CD8-positive, alpha-beta memory T cell (primary cell): ENCODE results near the gene PRKCZ. TPM values are rescaled to one million over a fixed set of nuclear protein-coding genes. Genes with fewer than 3 reads are reported as not detected.

Experiments used
- CTCF ChIA-PET: fragments of 350-600 bp; sonication (Branson Sonifier 250); formaldehyde crosslinking; loops from one replicate; lab custom pipeline; 2021; ENCODE audit warnings: antibody characterized with exemption; lab: Charles Lee
- POLR2A ChIA-PET: fragments of 350-600 bp; sonication (Branson Sonifier 250); formaldehyde crosslinking; loops from one replicate; lab custom pipeline; 2021; ENCODE audit warnings: antibody characterized with exemption; lab: Charles Lee
- DNase-seq, 5 donors: peaks; one replicate each; pipeline versions ENCODE4 v3.0.0 to v3.0.0-alpha.2; 2020 to 2022; ENCODE audit warnings: mixed read lengths in 1 of 5
- H3K27ac ChIP-seq: one replicate; pipeline ENCODE4 v1.7.0; 2013; ENCODE audit warnings: low read depth, mild to moderate bottlenecking, low read length, moderate library complexity
- H3K27me3 ChIP-seq: 2 replicates; pipeline ENCODE4 v1.7.0; 2013; ENCODE audit warnings: low read length, mild to moderate bottlenecking; ENCODE audit not compliant: insufficient read depth, poor library complexity, severe bottlenecking
- H3K36me3 ChIP-seq: 2 replicates; pipeline ENCODE4 v1.7.0; 2013; ENCODE audit warnings: mild to moderate bottlenecking, low read length, moderate library complexity; ENCODE audit not compliant: insufficient read depth
- H3K4me1 ChIP-seq: 2 replicates; pipeline ENCODE4 v1.7.0; 2013; ENCODE audit warnings: mild to moderate bottlenecking, low read length, moderate library complexity; ENCODE audit not compliant: insufficient read depth
- H3K4me3 ChIP-seq: 2 replicates; pipeline ENCODE4 v1.7.0; 2013; ENCODE audit warnings: mild to moderate bottlenecking, low read length
- H3K9me3 ChIP-seq: 2 replicates; pipeline ENCODE4 v1.7.0; 2013; ENCODE audit warnings: mild to moderate bottlenecking, low read length
- H3K27ac Mint-ChIP-seq, 8 donors: one replicate each; pipeline ENCODE4 v1.8.0; 2020 to 2021; ENCODE audit warnings: mixed read lengths in 8 of 8, mild to moderate bottlenecking in 6 of 8, inconsistent platforms in 3 of 8, moderate library complexity in 3 of 8
- H3K27me3 Mint-ChIP-seq, 2 donors: one replicate each; pipeline ENCODE4 v1.8.0; 2020 to 2021; ENCODE audit warnings: mixed read lengths in 2 of 2, mild to moderate bottlenecking in 1 of 2, moderate library complexity in 1 of 2
- H3K36me3 Mint-ChIP-seq, 3 donors: one replicate each; pipeline ENCODE4 v1.8.0; 2020 to 2021; ENCODE audit warnings: mixed read lengths in 3 of 3, inconsistent platforms in 1 of 3, mild to moderate bottlenecking in 1 of 3
- H3K4me1 Mint-ChIP-seq, 3 donors: one replicate each; pipeline ENCODE4 v1.8.0; 2020 to 2021; ENCODE audit warnings: mixed read lengths in 3 of 3, inconsistent platforms in 1 of 3, mild to moderate bottlenecking in 1 of 3
- H3K4me3 Mint-ChIP-seq, 7 donors: one replicate each; pipeline ENCODE4 v1.8.0; 2020 to 2021; ENCODE audit warnings: mixed read lengths in 7 of 7, mild to moderate bottlenecking in 6 of 7, moderate library complexity in 4 of 7, inconsistent platforms in 2 of 7
- H3K9me3 Mint-ChIP-seq, 5 donors: one replicate each; pipeline ENCODE4 v1.8.0; 2020 to 2022; ENCODE audit warnings: mixed read lengths in 5 of 5, mild to moderate bottlenecking in 3 of 5, moderate library complexity in 2 of 5, inconsistent platforms in 1 of 5
- polyA plus RNA-seq: library from polyadenylated mRNA; unstranded; fragments of 300-500 nt; fragmentation: Illumina TruSeq; gene quantifications from one replicate; pipeline ENCODE4 v1.2.3, GENCODE V29; 2021
- total RNA-seq, 2 experiments: library from RNA; stranded (reverse); gene quantifications; one replicate each; pipeline ENCODE4 v1.2.3, GENCODE V29; 2021

PRKCZ gene
- total and polyA plus RNA-seq, 3 experiments from 2014 or later = 13.8 to 17.4 (median 15.4) TPM

DNA sequence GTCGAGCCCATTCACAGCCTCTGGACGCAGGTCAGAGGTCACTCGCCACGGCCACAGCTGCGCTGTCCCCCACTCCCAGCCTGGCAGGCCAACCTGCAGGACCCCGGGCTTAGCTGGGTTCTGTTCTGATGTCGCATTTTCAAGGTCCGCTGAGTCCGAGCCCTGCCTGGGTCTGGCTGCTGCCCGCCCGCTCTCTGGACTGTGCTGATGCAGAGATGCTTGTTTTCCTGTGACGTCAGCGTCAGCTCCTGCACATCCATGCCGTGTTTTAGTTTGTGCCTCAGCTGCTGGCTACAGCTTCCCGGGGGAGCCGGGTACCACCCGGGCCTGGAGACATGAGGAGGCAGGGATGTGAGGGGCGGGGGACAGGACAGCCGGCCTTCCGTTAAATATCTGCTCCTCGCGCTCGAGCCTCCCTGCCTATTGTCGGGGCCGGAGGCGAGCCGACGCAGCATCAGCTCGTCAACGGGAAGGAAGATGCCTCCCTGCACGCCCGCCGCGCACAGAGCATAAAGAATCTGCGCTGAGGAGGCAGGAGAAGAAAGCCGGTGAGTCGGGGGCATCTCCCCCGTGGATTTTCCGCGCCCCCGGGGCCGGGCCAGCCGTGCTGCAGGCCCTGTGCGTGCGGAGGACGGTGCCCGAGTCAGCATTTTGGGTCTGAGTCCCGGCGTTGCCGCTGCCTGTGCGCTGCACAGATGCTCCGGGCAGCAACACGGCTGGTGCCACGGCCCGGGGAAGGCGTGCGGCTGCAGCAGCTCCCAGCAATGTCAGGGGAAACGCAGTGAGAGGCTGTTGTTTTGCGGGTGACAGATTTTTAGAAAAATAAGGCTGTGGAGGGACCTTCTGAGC is 23.4 kb downstream of the PRKCZ start:
- Histone ChIP-seq H3K27ac (no peak overlapping the region), H3K4me3 (no peak overlapping the region), H3K36me3 (no peaks in the 10 kb centered on the region), H3K9me3 (peaks cover 10% of the 10 kb centered on the region), H3K27me3 (no peaks in the 10 kb centered on the region), H3K4me1 (no peaks in the 10 kb centered on the region)
- CTCF ChIA-PET = no interaction called here
- H3K27me3 Mint-ChIP-seq = no peaks in the 10 kb centered on the region
- H3K4me1 Mint-ChIP-seq = peaks cover 2 to 10% (median 9%) of the 10 kb centered on the region in 3 donors
- POLR2A ChIA-PET = no interaction called here
- DNase-seq = no peak
- H3K27ac Mint-ChIP-seq = no peak overlapping the region
- H3K4me3 Mint-ChIP-seq = no peak overlapping the region
- peaks cover 14 to 19% (median 18%) of the 10 kb centered on the region in 5 donors for H3K9me3 Mint-ChIP-seq
- peaks cover 17 to 42% (median 24%) of the 10 kb centered on the region in 3 donors for H3K36me3 Mint-ChIP-seq

DNA sequence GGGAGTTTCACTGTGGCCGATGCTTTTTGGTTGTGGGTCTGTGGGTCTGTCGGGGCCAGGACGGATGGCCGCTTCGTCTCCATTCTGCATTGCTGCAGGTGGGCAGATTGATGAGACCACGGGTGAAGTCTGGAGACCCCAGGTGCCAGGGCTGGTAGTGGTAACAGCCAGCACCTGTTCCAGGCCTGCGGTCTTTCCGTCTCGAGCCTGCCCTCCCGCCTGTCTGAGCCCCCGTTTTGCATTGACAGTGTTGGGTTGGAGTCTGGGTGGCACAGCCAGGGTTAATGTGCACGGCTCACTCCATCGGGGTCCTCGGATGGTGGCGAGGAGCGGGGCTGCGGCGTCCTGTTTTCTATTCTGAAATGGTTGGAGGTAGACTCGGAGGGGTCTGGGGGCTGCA is 24.2 kb downstream of the PRKCZ start:
- no peaks in the 10 kb centered on the region for H3K27me3 Mint-ChIP-seq
- ChIA-PET CTCF (interaction anchor here (0.9 kb wide), 1 partner anchor 30 kb away, joined by 3 read pairs; no protein-coding TSS in a partner anchor), POLR2A (no interaction called here)
- Histone ChIP-seq H3K36me3 (no peaks in the 10 kb centered on the region), H3K4me1 (no peaks in the 10 kb centered on the region), H3K4me3 (no peak overlapping the region), H3K27me3 (no peaks in the 10 kb centered on the region), H3K27ac (no peak overlapping the region), H3K9me3 (peaks cover 11% of the 10 kb centered on the region)
- no peak for DNase-seq
- no peak overlapping the region for H3K4me3 Mint-ChIP-seq
- peaks cover 2 to 10% (median 9%) of the 10 kb centered on the region in 3 donors for H3K4me1 Mint-ChIP-seq
- peaks cover 18 to 24% (median 20%) of the 10 kb centered on the region in 5 donors for H3K9me3 Mint-ChIP-seq
- H3K27ac Mint-ChIP-seq = peak overlapping the region in 1 of 8 donors; percentile 42
- H3K36me3 Mint-ChIP-seq = peaks cover 17 to 39% (median 26%) of the 10 kb centered on the region in 3 donors

DNA sequence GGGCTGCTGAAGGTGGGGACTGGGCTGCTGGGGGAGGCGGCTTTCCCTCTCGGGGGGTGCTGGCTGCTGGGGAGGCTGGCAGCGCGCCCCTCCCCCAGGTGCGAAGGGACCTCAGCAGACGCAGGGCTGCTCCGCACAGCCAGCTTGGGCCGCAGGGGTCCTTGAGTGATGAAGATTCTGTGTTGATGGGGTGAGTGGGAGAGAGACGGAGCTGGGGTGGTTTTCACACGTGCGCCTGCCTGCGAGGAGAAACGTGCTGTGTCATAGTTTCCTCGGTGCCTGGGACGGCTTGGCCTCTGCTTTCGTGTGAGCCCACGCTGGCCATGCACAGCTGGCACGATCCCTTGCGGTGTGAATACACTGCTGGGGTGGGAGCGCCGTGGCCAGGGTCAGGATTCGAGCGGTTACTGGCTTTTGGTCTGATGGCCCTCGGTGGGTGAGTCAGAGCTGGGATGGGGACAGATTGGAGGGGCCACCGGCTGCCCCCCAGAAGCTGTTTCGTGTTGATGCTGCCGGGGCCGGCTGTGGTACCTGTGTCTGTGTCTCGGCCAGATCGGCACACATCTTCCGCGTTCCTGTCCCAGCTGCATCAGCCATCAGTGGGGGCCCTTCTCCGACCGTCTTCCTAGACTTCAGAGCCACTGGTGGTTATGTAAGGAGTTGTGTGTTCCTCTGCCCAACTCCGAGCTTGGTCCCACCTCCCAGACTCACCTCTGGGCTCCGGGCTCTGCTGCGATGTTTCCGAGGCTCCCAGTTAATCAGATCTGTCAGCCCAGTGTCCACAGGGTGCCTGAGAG is 24.9 kb downstream of the PRKCZ start:
- H3K9me3 ChIP-seq = peaks cover 11% of the 10 kb centered on the region
- H3K36me3 Mint-ChIP-seq = peaks cover 19 to 39% (median 29%) of the 10 kb centered on the region in 3 donors
- no peak overlapping the region for H3K27ac ChIP-seq
- no peaks in the 10 kb centered on the region for H3K27me3 Mint-ChIP-seq
- H3K27me3 ChIP-seq = no peaks in the 10 kb centered on the region
- peak overlapping the region in 2 of 8 donors; percentile 29 for H3K27ac Mint-ChIP-seq
- no peaks in the 10 kb centered on the region for H3K4me1 ChIP-seq
- ChIA-PET POLR2A (no interaction called here), CTCF (interaction anchor here (0.9 kb wide), 1 partner anchor 30 kb away, joined by 3 read pairs; no protein-coding TSS in a partner anchor)
- H3K4me1 Mint-ChIP-seq = peaks cover 3 to 12% (median 9%) of the 10 kb centered on the region in 3 donors
- DNase-seq = no peak
- H3K36me3 ChIP-seq = no peaks in the 10 kb centered on the region
- no peak overlapping the region for H3K4me3 ChIP-seq
- H3K4me3 Mint-ChIP-seq = no peak overlapping the region
- H3K9me3 Mint-ChIP-seq = peaks cover 18 to 25% (median 20%) of the 10 kb centered on the region in 5 donors

DNA sequence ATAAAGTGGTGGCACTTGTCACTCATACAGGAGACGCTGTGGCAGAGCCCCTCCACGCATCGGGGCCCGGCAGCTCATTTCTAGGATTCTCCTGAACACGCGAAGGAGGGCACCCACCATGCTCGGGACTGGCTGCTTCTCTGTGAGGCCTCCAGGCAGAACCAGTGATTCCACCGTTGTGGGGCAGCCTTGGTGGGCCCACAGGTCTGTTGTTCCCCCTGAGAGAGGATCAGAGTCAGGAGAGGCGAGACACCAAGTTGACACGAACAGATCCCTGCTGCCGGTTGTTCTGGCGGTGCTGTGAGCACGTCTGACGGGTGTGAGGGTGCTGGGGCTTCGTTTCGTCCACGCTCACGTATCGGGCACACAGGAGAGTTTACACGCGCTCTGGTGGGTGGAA is 26.6 kb downstream of the PRKCZ start:
- no peaks in the 10 kb centered on the region for H3K27me3 Mint-ChIP-seq
- Histone ChIP-seq H3K27ac (no peak overlapping the region), H3K9me3 (peaks cover 11% of the 10 kb centered on the region), H3K4me1 (no peaks in the 10 kb centered on the region), H3K36me3 (no peaks in the 10 kb centered on the region), H3K4me3 (no peak overlapping the region), H3K27me3 (no peaks in the 10 kb centered on the region)
- H3K36me3 Mint-ChIP-seq = peaks cover 19 to 42% (median 30%) of the 10 kb centered on the region in 3 donors
- no peak overlapping the region for H3K27ac Mint-ChIP-seq
- ChIA-PET POLR2A (no interaction called here), CTCF (no interaction called here)
- H3K4me3 Mint-ChIP-seq = no peak overlapping the region
- H3K9me3 Mint-ChIP-seq = peaks cover 18 to 27% (median 20%) of the 10 kb centered on the region in 5 donors
- no peak for DNase-seq
- peaks cover 5 to 16% (median 9%) of the 10 kb centered on the region in 3 donors for H3K4me1 Mint-ChIP-seq

- Mint-ChIP-seq H3K27ac (no peak overlapping the region), H3K36me3 (peaks cover 19 to 45% (median 30%) of the 10 kb centered on the region in 3 donors), H3K4me1 (peaks cover 4 to 13% (median 7%) of the 10 kb centered on the region in 3 donors), H3K27me3 (no peaks in the 10 kb centered on the region), H3K9me3 (peaks cover 18 to 27% (median 20%) of the 10 kb centered on the region in 5 donors), H3K4me3 (no peak overlapping the region)
- Histone ChIP-seq H3K27ac (no peak overlapping the region), H3K27me3 (no peaks in the 10 kb centered on the region), H3K36me3 (no peaks in the 10 kb centered on the region), H3K4me3 (no peak overlapping the region), H3K9me3 (peaks cover 11% of the 10 kb centered on the region), H3K4me1 (no peaks in the 10 kb centered on the region)
- CTCF ChIA-PET = no interaction called here
- POLR2A ChIA-PET = no interaction called here
- no peak for DNase-seq
Measured at GRCh38 chr1:2078170-2078569, 28.0 kb downstream of the PRKCZ start.

DNA sequence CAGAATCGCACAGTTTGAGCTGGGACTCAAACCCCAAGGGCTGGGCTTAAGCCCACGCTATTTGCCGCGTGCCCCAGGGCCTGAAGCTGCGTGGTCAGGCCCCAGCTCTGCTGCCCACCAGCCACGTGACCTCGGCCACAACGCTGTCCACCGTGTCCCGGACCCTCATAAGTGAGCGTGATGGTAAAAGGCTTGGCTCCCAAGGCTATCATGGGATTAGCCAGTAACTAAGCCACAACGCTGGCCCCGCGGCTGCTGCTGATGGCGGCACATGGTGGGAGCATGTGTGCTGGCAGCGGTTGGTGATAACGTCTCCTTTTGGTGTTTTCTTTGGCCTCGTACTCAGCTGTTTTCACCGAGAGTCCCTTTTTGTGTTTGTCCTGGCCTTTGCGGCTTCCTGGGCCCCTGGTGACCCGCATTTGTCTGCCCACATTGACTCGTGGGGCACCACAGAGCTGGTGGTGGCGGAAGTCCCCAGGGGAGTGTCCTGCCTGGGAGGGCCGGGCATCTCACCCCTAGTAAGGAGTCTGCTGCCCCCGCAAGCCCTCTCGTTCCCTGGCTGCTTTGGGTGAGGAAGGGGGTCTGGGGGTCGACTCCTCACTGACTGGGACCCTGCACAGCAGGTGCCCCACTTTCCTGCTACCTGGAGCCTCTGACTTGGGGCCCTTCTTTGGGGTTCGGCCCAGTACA is 29.3 kb downstream of the PRKCZ start:
- ChIA-PET CTCF (no interaction called here), POLR2A (no interaction called here)
- Histone ChIP-seq H3K4me1 (no peaks in the 10 kb centered on the region), H3K36me3 (no peaks in the 10 kb centered on the region), H3K9me3 (peaks cover 11% of the 10 kb centered on the region), H3K27me3 (no peaks in the 10 kb centered on the region), H3K4me3 (no peak overlapping the region), H3K27ac (no peak overlapping the region)
- Mint-ChIP-seq H3K27ac (peak overlapping the region in 1 of 8 donors; percentile 47), H3K4me3 (no peak overlapping the region), H3K4me1 (peaks cover 4 to 13% (median 6%) of the 10 kb centered on the region in 3 donors), H3K36me3 (peaks cover 19 to 44% (median 30%) of the 10 kb centered on the region in 3 donors), H3K27me3 (no peaks in the 10 kb centered on the region), H3K9me3 (peaks cover 18 to 27% (median 20%) of the 10 kb centered on the region in 5 donors)
- DNase-seq = no peak

DNA sequence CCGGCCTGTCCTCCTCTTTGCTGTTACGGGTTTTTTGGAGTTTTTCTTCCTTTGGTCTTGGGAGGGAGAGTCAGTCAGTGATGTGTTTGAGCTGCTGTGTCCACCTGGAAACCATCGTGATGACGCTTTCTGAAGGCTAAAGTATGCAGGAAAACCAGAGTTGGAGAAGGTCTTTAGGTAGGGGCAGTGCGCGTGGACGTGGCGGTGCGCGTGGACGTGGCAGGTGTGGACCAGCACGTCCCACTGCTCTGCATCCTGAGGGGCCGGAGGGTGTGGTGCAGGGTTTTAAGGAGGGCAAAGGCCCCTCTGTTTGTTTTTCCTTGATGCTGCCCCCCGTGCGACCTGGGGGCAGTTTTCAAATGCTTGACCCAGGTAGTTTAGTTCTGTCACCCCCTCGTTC is 29.9 kb downstream of the PRKCZ start:
- Mint-ChIP-seq H3K36me3 (peaks cover 19 to 40% (median 30%) of the 10 kb centered on the region in 3 donors), H3K27me3 (no peaks in the 10 kb centered on the region), H3K27ac (no peak overlapping the region), H3K9me3 (peaks cover 18 to 27% (median 20%) of the 10 kb centered on the region in 5 donors), H3K4me3 (no peak overlapping the region), H3K4me1 (peaks cover 4 to 13% (median 5%) of the 10 kb centered on the region in 3 donors)
- Histone ChIP-seq H3K27ac (no peak overlapping the region), H3K9me3 (peaks cover 11% of the 10 kb centered on the region), H3K4me1 (no peaks in the 10 kb centered on the region), H3K27me3 (no peaks in the 10 kb centered on the region), H3K4me3 (no peak overlapping the region), H3K36me3 (no peaks in the 10 kb centered on the region)
- ChIA-PET POLR2A (no interaction called here), CTCF (no interaction called here)
- DNase-seq = no peak
